Measurements from ENCODE around the gene SEMA6A. TPM values are rescaled to one million over a fixed set of nuclear protein-coding genes. Genes with fewer than 3 reads are reported as not detected.

Gene SEMA6A
- total and polyA plus RNA-seq, 10 of the 15 experiments (the other 5 are each of a cell fraction or from before 2014, with no cell fraction given), result 0.16 to 10.2 (median 1.1) TPM

- no peaks in the 10 kb centered on the region for H3K27me3 ChIP-seq (replicated peaks in 1 of 2; ENCODE audit: control insufficient read depth in 2 of 2, insufficient read depth in 2 of 2, low read length in 1 of 2)
- in situ Hi-C loops (cut with MboI) (no loop called here), intact Hi-C loops (cut with micrococcal nuclease; ENCODE audit: unreplicated experiment) (no loop called here)
- no peak overlapping the region for H3K27ac ChIP-seq (ENCODE audit: control insufficient read depth, insufficient read depth)
- no peak overlapping the region for H3K4me2 ChIP-seq (ENCODE audit: control insufficient read depth, insufficient read depth)
- 75% methylated on average over 2 of the region's 2 CpGs for WGBS (ENCODE audit: insufficient coverage, insufficient replicate concordance, low lambda C conversion rate, missing lambda C conversion rate)
- no peaks in the 10 kb centered on the region for H3K79me2 ChIP-seq (ENCODE audit: control insufficient read depth, insufficient read depth, low read length)
- no peaks in the 10 kb centered on the region; the same call in 1 of the 2 replicates for H3K4me1 ChIP-seq (ENCODE audit: control insufficient read depth, insufficient read depth, low read length)
- DNase-seq (ENCODE audit: low read depth, low spot score), result no peak
- CTCF ChIA-PET, result no interaction called here
- H2AFZ ChIP-seq (ENCODE audit: control insufficient read depth, low read depth, low read length), result no peak overlapping the region
- H3K9me3 ChIP-seq (replicated peaks; ENCODE audit: control insufficient read depth, insufficient read depth, low read length), result peaks cover 13% of the 10 kb centered on the region; the same call in 2 of the 3 replicates
- TF ChIP-seq TCF12 (IDR thresholded peaks at IDR 0.05; ENCODE audit: low read depth, low read length) (no peak), BRCA1 (IDR thresholded peaks at IDR 0.05; ENCODE audit: low read depth, low read length) (no peak), ZBTB40 (IDR thresholded peaks at IDR 0.05; ENCODE audit: borderline replicate concordance) (no peak), MYB (IDR thresholded peaks at IDR 0.05; ENCODE audit: borderline replicate concordance, low read depth, low read length) (no peak), CEBPB (IDR thresholded peaks at IDR 0.05; ENCODE audit: borderline replicate concordance in 1 of 2, low read depth in 2 of 2, low read length in 2 of 2) (no peak), GABPA (IDR thresholded peaks at IDR 0.05; ENCODE audit: low read depth) (no peak), HDGF (IDR thresholded peaks at IDR 0.05) (no peak), MLLT1 (IDR thresholded peaks at IDR 0.05) (no peak), TAF1 (IDR thresholded peaks at IDR 0.05; ENCODE audit: borderline replicate concordance, low read depth, low read length) (no peak), FOS (IDR thresholded peaks at IDR 0.05; ENCODE audit: borderline replicate concordance, extremely low read depth, insufficient read length) (no peak), EP300 (IDR thresholded peaks at IDR 0.05; ENCODE audit: borderline replicate concordance in 1 of 2, control insufficient read depth in 1 of 2, low read depth in 2 of 2, low read length in 2 of 2) (no peak), GATAD2B (conservative IDR thresholded peaks at IDR 0.05; ENCODE audit: low read depth) (no peak)
- no peak overlapping the region for H3K9ac ChIP-seq (ENCODE audit: control insufficient read depth, insufficient read depth, low read length)
- RAD21 ChIA-PET (ENCODE audit: unreplicated experiment), result no interaction called here
- SMC1A ChIA-PET (ENCODE audit: uncharacterized antibody, unreplicated experiment), result interaction anchor here (0.7 kb wide), 1 partner anchor 13 kb away, joined by 3 read pairs; no protein-coding TSS in a partner anchor
- POLR2A ChIA-PET, result no interaction called here
- FAIRE-seq, result no peak
- BruUV-seq (replicated peaks), result no TSS peak
- H3K36me3 ChIP-seq (ENCODE audit: control insufficient read depth in 2 of 2, insufficient read depth in 2 of 2, low read length in 1 of 2), result peaks cover 0 to 3% of the 10 kb centered on the region in 2 experiments; a peak in 2 of 4 replicates
- H4K20me1 ChIP-seq (ENCODE audit: control insufficient read depth, insufficient read depth), result no peaks in the 10 kb centered on the region
- no peak overlapping the region for H3K4me3 ChIP-seq
- ATAC-seq, result no peak
These were observed 96.1 kb downstream of the SEMA6A start for GRCh38 chr5:116478491-116478890.
